PC-3 (cell line): ENCODE results near the gene EIF4G1. TPM values are rescaled to one million over a fixed set of nuclear protein-coding genes. Genes with fewer than 3 reads are reported as not detected.

ENCODE experiments used
- ATAC-seq: fragments of 200-7000 bp; cut with Tn5 transposase; 2 replicates; pipeline ENCODE4 v1.9.1; 2020; ENCODE audit warnings: mild to moderate bottlenecking, moderate library complexity
- BruUV-seq: library from RNA; stranded (reverse); fragments of 400-500 nt; replicated peaks from 2 replicates; lab custom pipeline; 2021; lab: Mats Ljungman, UMichigan
- CTCF ChIA-PET: fragments of 300-600 bp; sonication (Branson Sonifier 250); formaldehyde crosslinking; loops from one replicate; lab custom pipeline; 2022; ENCODE audit warnings: antibody characterized with exemption; lab: Charles Lee
- POLR2A ChIA-PET: fragments of 300-600 bp; sonication (Branson Sonifier 250); formaldehyde crosslinking; loops from one replicate; lab custom pipeline; 2022; ENCODE audit warnings: antibody characterized with exemption; ENCODE audit not compliant: unreplicated experiment; lab: Charles Lee
- DNase-seq: peaks from one replicate; pipeline ENCODE4 v3.0.0-alpha.2; 2015
- H2AFZ ChIP-seq: fragments of 300-600 bp; sonication (generic); 2 replicates; pipeline ENCODE4 v1.6.0; 2016; ENCODE audit warnings: antibody characterized with exemption, low read length
- H3F3A ChIP-seq: fragments of 300-600 bp; sonication (generic); one replicate; pipeline ENCODE4 v1.6.0; 2017; ENCODE audit warnings: antibody characterized with exemption, low read length, control low read depth, mild to moderate bottlenecking; ENCODE audit not compliant: unreplicated experiment
- H3K27ac ChIP-seq: fragments of 300-600 bp; sonication (generic); 2 replicates; pipeline ENCODE4 v1.5.1; 2016; ENCODE audit warnings: mild to moderate bottlenecking, low read length
- H3K27me3 ChIP-seq: fragments of 300-600 bp; sonication (generic); 2 replicates; pipeline ENCODE4 v1.6.1; 2016; ENCODE audit warnings: low read length, mixed read lengths
- H3K36me3 ChIP-seq: fragments of 300-600 bp; sonication (generic); 2 replicates; pipeline ENCODE4 v1.6.1; 2016; ENCODE audit warnings: low read depth, mixed run types, low read length, mixed read lengths
- H3K4me1 ChIP-seq: fragments of 300-600 bp; sonication (generic); 2 replicates; pipeline ENCODE4 v1.5.1; 2016; ENCODE audit warnings: low read length; ENCODE audit not compliant: insufficient read depth
- H3K4me2 ChIP-seq: fragments of 300-600 bp; sonication (generic); 2 replicates; pipeline ENCODE4 v1.6.0; 2016; ENCODE audit warnings: low read length
- H3K4me3 ChIP-seq: fragments of 300-600 bp; sonication (generic); 2 replicates; pipeline ENCODE4 v1.5.1; 2016; ENCODE audit warnings: mild to moderate bottlenecking, low read length, mixed read lengths
- H3K79me2 ChIP-seq: fragments of 300-600 bp; sonication (generic); 2 replicates; pipeline ENCODE4 v1.6.1; 2017; ENCODE audit warnings: low read length, mixed read lengths
- H3K9ac ChIP-seq: fragments of 300-600 bp; sonication (generic); 2 replicates; pipeline ENCODE4 v1.6.0; 2016; ENCODE audit warnings: mild to moderate bottlenecking, low read length
- H3K9me2 ChIP-seq: fragments of 300-600 bp; sonication (generic); replicated peaks from 2 replicates; pipeline ENCODE4 v1.6.1; 2016; ENCODE audit warnings: mixed run types, low read length, mixed read lengths
- H3K9me3 ChIP-seq: fragments of 300-600 bp; sonication (generic); 2 replicates; pipeline ENCODE4 v1.6.1; 2016; ENCODE audit warnings: low read length, mixed read lengths
- H4K20me1 ChIP-seq: fragments of 300-600 bp; sonication (generic); 2 replicates; pipeline ENCODE4 v1.6.1; 2016; ENCODE audit warnings: low read length, mixed read lengths
- CTCF ChIP-seq: fragments of 300-600 bp; sonication (generic); conservative IDR thresholded peaks from 2 replicates; pipeline ENCODE4 v1.5.1; 2017; ENCODE audit warnings: antibody characterized with exemption, low read depth, mild to moderate bottlenecking, low read length
- EZH2 ChIP-seq: fragments of 300-600 bp; sonication (generic); IDR thresholded peaks from one replicate; pipeline ENCODE4 v1.6.1; 2017; ENCODE audit warnings: antibody characterized with exemption, mild to moderate bottlenecking, low read length; ENCODE audit not compliant: unreplicated experiment
- EZH2phosphoT487 ChIP-seq: fragments of 300-600 bp; sonication (generic); IDR thresholded peaks from 2 replicates; pipeline ENCODE4 v1.6.1; 2018; ENCODE audit warnings: mild to moderate bottlenecking, antibody characterized with exemption, low read length, borderline replicate concordance
- intact Hi-C: fragments of 100-400 bp; cut with micrococcal nuclease; formaldehyde crosslinking; loops from 2 replicates; pipeline ENCODE4 v1.9.0; 2023
- total RNA-seq: library from RNA; depleted of rRNA; stranded (reverse); fragments of >200 nt; gene quantifications from 2 replicates; pipeline ENCODE4 v1.2.3, GENCODE V29; 2014

EIF4G1 gene
- total RNA-seq, 1 experiment from 2014 or later = 463 TPM

- peak overlapping the region; percentile 71; the same call in 1 of the 2 replicates for H3K4me3 ChIP-seq
- ChIA-PET POLR2A (no interaction called here), CTCF (no interaction called here)
- DNase-seq = no peak
- no peaks in the 10 kb centered on the region for H3K27me3 ChIP-seq
- H3K36me3 ChIP-seq = peaks cover 36% of the 10 kb centered on the region
- no peaks in the 10 kb centered on the region for H3K9me3 ChIP-seq
- H3K27ac ChIP-seq = peak overlapping the region; percentile 95
- H3K4me1 ChIP-seq = peaks cover 63% of the 10 kb centered on the region
- H2AFZ ChIP-seq = no peak overlapping the region
- no peak for ATAC-seq
- H3K79me2 ChIP-seq = peaks cover 34% of the 10 kb centered on the region
- peak overlapping the region; percentile 89 for H3K9ac ChIP-seq
- H4K20me1 ChIP-seq = no peaks in the 10 kb centered on the region
- peak overlapping the region; percentile 98 for H3K4me2 ChIP-seq
- H3K9me2 ChIP-seq = no peaks in the 10 kb centered on the region
- H3F3A ChIP-seq = peaks cover 28% of the 10 kb centered on the region
- TF ChIP-seq CTCF = no peak
- no peak for TF ChIP-seq EZH2
- no peak for TF ChIP-seq EZH2phosphoT487
- BruUV-seq = no TSS peak
- intact Hi-C loops = loop anchor here (2.0 kb wide), 1 partner anchor 20 kb away; the partner anchor contains the start of gene EIF4G1
Measured at GRCh38 chr3:184335291-184335660, 20.9 kb downstream of the EIF4G1 start.

- H3K27me3 ChIP-seq = no peaks in the 10 kb centered on the region
- ATAC-seq (peak; percentile 49), DNase-seq (peak; percentile 75)
- BruUV-seq = no TSS peak
- no peaks in the 10 kb centered on the region for H3K9me3 ChIP-seq
- H2AFZ ChIP-seq = 0 out of 2 replicates have a peak overlapping the region, but pooled peaks have one; percentile 13
- peaks cover 62% of the 10 kb centered on the region for H3K4me1 ChIP-seq
- peaks cover 35% of the 10 kb centered on the region for H3K36me3 ChIP-seq
- peak overlapping the region; percentile 98 for H3K4me2 ChIP-seq
- intact Hi-C loops = loop anchor here (2.0 kb wide), 2 partner anchors 21 to 27 kb away; partner anchors contain the start of gene EIF4G1
- peaks cover 34% of the 10 kb centered on the region for H3K79me2 ChIP-seq
- H3K4me3 ChIP-seq = peak overlapping the region; percentile 71
- H3K9me2 ChIP-seq = no peaks in the 10 kb centered on the region
- TF ChIP-seq EZH2 (no peak), EZH2phosphoT487 (no peak), CTCF (no peak)
- H3K9ac ChIP-seq = peak overlapping the region; percentile 89
- H3K27ac ChIP-seq = peak overlapping the region; percentile 95
- H3F3A ChIP-seq = peaks cover 28% of the 10 kb centered on the region
- ChIA-PET POLR2A (no interaction called here), CTCF (no interaction called here)
- H4K20me1 ChIP-seq = no peaks in the 10 kb centered on the region
Measured at GRCh38 chr3:184335661-184336546, 21.5 kb downstream of the EIF4G1 start.
